IPS DF 19.7 (cell line): ENCODE data around the gene PKD2L2.
"Not testable (repeated sequence)": the region's sequence is repeated elsewhere in the genome, so short reads cannot be mapped to it uniquely, and the experiment has no call there.

Experiments
- DNase-seq: peaks from one replicate; pipeline ENCODE4 v3.0.0-alpha.2; 2013; ENCODE audit warnings: low read depth, low spot score

PKD2L2 gene

DNA sequence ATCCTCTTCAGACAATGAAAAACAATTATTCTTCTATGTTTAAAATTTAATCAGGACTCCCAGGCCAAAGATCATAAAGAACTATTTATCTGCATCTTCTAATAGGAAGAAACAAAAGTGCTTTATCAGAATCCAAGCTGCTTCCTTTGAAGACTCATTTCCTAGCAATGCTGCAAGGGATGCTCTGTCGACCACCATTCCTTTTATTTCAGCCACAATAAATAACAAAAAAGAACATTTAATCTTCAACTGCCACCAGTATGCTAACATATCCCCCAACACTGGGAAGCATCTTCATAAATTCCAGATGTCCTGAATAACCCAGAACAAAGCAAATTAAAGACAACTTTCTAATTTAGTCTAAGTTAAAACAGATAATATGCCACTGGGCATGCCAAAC, 68.7 kb downstream of the PKD2L2 start:
- DNase-seq = no peak

DNA sequence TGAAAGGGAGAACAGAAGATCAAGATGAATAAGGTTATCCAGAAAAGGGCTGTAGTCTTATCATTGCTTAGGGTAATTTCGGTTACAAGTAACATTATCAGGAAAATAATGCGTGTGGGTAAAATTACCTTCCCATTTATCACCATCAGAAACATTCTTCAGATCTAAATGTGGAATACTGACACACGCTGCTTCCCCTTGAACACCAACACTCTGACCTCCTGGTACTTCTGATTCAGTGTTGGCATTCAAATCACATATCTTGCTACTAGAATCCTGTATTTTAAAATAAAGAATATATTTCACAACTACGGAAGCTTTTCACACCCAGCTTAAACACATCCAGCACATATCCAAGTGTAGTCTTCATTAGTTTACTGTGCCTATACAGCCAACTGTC, 70.2 kb downstream of the PKD2L2 start:
- no peak for DNase-seq

DNA sequence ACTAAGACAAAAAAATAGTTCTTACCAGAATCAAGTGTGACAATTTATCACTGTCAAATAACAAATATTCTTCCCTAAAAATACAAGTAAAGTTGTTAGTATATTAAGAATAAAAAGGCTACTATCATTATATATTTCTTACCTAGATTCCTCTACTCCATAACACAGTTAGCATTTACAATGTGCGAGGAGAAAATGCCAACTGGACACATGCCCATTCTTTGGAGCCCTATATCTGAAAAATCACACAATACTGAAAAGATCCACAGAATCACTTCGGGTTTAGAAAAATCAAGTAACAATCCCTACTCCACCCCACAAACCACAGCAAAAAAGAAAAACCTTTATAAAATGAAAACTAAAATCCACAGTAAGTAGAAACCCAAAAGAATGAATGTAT, 70.9 kb downstream of the PKD2L2 start:
- DNase-seq = no peak

DNA sequence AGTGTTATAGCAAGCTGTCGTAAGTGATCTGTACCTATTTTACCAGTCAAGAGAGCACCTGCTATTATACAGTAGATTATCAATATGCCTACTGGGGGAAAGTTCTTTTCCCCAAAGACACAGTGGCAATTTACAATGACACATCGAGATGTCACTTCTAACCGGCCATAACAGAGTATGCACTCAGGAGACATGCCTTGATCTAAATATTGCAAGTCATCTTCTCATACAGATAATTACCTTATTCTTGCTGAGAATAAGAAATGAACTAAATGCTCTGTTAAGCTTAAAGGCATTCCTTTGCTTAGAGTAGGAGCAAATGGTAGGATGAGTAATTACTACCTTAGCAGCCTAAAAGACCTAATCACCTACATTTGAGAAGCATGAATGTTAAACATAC, 71.6 kb downstream of the PKD2L2 start:
- DNase-seq = no peak

DNA sequence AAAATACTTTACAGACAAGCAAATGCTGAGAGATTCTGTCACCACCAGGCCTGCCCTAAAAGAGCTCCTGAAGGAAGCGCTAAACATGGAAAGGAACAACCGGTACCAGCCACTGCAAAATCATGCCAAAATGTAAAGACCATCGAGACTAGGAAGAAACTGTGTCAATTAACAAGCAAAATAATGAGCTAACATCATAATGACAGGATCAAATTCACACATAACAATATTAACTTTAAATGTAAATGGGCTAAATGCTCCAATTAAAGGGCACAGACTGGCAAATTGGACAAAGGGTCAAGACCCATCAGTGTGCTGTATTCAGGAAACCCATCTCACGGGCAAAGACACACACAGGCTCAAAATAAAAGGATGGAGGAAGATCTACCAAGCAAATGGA, 81.1 kb downstream of the PKD2L2 start:
- not testable (repeated sequence) for DNase-seq

DNA sequence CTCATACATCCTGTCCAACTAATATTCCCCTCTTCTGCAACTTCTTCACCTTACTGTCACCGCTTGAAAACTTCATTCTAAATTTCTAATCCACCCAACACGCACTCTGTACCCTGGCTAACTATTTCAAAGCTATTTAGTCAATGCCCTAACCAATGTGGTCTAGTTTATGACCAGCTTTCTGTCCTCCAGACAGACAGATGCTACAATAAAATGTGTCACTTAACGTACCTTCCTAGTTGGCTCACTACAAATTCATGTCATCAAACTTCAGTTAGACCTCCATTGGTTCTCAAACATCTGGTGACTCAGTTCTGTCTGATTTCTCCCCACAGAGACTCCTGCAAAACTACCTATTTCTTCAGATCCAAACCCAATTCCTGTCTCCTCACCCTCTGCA, 86.0 kb downstream of the PKD2L2 start:
- no peak for DNase-seq

DNA sequence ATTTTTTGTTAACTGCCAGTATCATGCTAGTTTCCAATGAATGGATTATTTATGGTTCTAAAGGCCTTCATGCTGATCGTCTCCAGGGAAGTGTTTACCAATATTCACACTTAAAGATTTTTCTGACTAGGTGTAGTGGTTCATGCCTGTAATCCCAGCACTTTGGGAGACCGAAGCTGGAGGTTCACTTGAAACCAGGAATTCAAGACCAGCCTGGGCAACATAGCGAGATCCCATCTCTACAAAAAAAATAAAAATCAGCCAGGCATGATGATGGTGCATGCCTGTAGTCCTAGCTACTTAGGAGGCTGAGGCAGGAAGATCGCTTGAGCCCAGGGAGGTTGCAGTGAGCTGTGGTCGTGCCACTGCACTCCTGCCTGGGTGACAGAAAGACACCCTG, 100.2 kb downstream of the PKD2L2 start:
- no peak for DNase-seq
